Activated T-helper 9 cell treated with anti-CD3 and anti-CD28 coated beads, Interleukin-2, amount 50 U/mL, for 16 hours (primary cell): ENCODE data around the gene NRG3.

ENCODE experiments used
- DNase-seq: peaks from one replicate; pipeline ENCODE4 v3.0.0-alpha.2; 2020; ENCODE audit warnings: low read depth

The NRG3 gene

GRCh38 chr10:82092111-82092510, 217.1 kb downstream of the NRG3 start:
- DNase-seq = no peak

- DNase-seq = no peak
Observed at GRCh38 chr10:82124713-82125112, 249.7 kb downstream of the NRG3 start.

- no peak for DNase-seq
Observed at GRCh38 chr10:82128527-82128926, 253.5 kb downstream of the NRG3 start.

- no peak for DNase-seq
Observed at GRCh38 chr10:82136103-82136502, 261.1 kb downstream of the NRG3 start.

GRCh38 chr10:82144153-82144552, 269.2 kb downstream of the NRG3 start:
- no peak for DNase-seq

GRCh38 chr10:82148764-82149163, 273.8 kb downstream of the NRG3 start:
- no peak for DNase-seq

- DNase-seq = no peak
Observed at GRCh38 chr10:82149674-82150073, 274.7 kb downstream of the NRG3 start.

GRCh38 chr10:82150123-82150900, 275.3 kb downstream of the NRG3 start:
- no peak for DNase-seq

GRCh38 chr10:82160307-82160706, 285.3 kb downstream of the NRG3 start:
- DNase-seq = no peak

- DNase-seq = no peak
Observed at GRCh38 chr10:82161264-82161663, 286.3 kb downstream of the NRG3 start.

- no peak for DNase-seq
Observed at GRCh38 chr10:82162549-82163195, 287.7 kb downstream of the NRG3 start.

- no peak for DNase-seq
Observed at GRCh38 chr10:82171899-82172298, 296.9 kb downstream of the NRG3 start.

GRCh38 chr10:82176587-82176986, 301.6 kb downstream of the NRG3 start:
- no peak for DNase-seq

- DNase-seq = no peak
Observed at GRCh38 chr10:82190432-82191260, 315.7 kb downstream of the NRG3 start.

GRCh38 chr10:82191653-82192052, 316.7 kb downstream of the NRG3 start:
- DNase-seq = no peak

- DNase-seq = no peak
Observed at GRCh38 chr10:82192665-82193064, 317.7 kb downstream of the NRG3 start.

GRCh38 chr10:82194419-82194818, 319.4 kb downstream of the NRG3 start:
- DNase-seq = no peak

GRCh38 chr10:82206831-82207230, 331.8 kb downstream of the NRG3 start:
- no peak for DNase-seq

- DNase-seq = no peak
Observed at GRCh38 chr10:82208726-82209125, 333.7 kb downstream of the NRG3 start.

GRCh38 chr10:82210331-82210730, 335.3 kb downstream of the NRG3 start:
- no peak for DNase-seq

- no peak for DNase-seq
Observed at GRCh38 chr10:82211346-82211745, 336.4 kb downstream of the NRG3 start.

- no peak for DNase-seq
Observed at GRCh38 chr10:82212753-82213152, 337.8 kb downstream of the NRG3 start.

- no peak for DNase-seq
Observed at GRCh38 chr10:82213784-82214183, 338.8 kb downstream of the NRG3 start.
